GM08714 (cell line): Measurements from ENCODE around the gene ANKRD24.
"Not testable (repeated sequence)": the region's sequence is repeated elsewhere in the genome, so short reads cannot be mapped to it uniquely, and the experiment has no call there.

Experiments
- H3K4me3 ChIP-seq: fragments of 200-500 bp; sonication (Bioruptor generic); 2 replicates; pipeline ENCODE4 v1.5.1; 2014; ENCODE audit warnings: mild to moderate bottlenecking, low read length, inconsistent platforms
- ZNF274 ChIP-seq: IDR thresholded peaks from 2 replicates; pipeline ENCODE4 v1.6.1; 2012; ENCODE audit warnings: mild to moderate bottlenecking, low read depth, low read length

Gene ANKRD24

GRCh38 chr19:4272894-4273293, 90.4 kb downstream of the ANKRD24 start:
- H3K4me3 ChIP-seq, result no peak overlapping the region
- TF ChIP-seq ZNF274, result no peak

DNA sequence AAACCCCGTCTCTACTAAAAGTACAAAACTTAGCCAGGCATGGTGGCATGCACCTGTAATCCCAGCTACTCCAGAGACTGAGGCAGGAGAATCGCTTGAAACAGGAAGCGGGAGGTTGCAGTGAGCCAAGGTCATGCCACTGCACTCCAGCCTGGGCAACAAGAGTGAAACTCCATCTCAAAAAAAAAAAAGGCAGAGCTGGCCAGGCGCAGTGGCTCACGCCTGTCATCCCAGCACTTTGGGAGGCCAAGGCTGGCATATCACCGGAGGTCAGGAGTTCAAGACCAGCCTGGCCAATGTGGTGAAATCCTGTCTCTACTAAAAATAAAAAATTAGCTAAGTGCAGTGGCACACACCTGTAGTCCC, 91.8 kb downstream of the ANKRD24 start:
- H3K4me3 ChIP-seq, result not testable (repeated sequence)
